ENCODE data around the gene SH2D1A.

SH2D1A gene

GRCh38 chrX:124415115-124415800 is 68.9 kb downstream of the SH2D1A start:
- no peak for FAIRE-seq

GRCh38 chrX:124421898-124422655 is 75.7 kb downstream of the SH2D1A start:
- FAIRE-seq = no peak

More at GRCh38 chrX:124415115-124415800, 68.9 kb downstream of the SH2D1A start:
- DNase-seq (ENCODE audit: low spot score) = no peak

More at GRCh38 chrX:124421898-124422655, 75.7 kb downstream of the SH2D1A start:
- no peak for DNase-seq (ENCODE audit: low spot score)

Data from RCC 7860 (cell line).